Trophoblast cell (in vitro differentiated cells and primary cell): ENCODE measurements around the gene PPP1R1C.

Experiments used
- DNase-seq, 2 donors: peaks; one replicate each; pipeline ENCODE4 v3.0.0-alpha.2; 2016
- H2AFZ ChIP-seq: 2 replicates; pipeline ENCODE4 v1.6.1; 2013; ENCODE audit warnings: low read length, moderate library complexity, mild to moderate bottlenecking; ENCODE audit not compliant: insufficient read depth, poor library complexity
- H2AK5ac ChIP-seq: 2 replicates; pipeline ENCODE4 v1.6.1; 2013; ENCODE audit warnings: mild to moderate bottlenecking, low read length
- H2BK120ac ChIP-seq: 2 replicates; pipeline ENCODE4 v1.6.1; 2013; ENCODE audit warnings: low read length, mild to moderate bottlenecking, moderate library complexity; ENCODE audit not compliant: insufficient read depth, poor library complexity
- H2BK12ac ChIP-seq: 2 replicates; pipeline ENCODE4 v1.6.1; 2013; ENCODE audit warnings: mild to moderate bottlenecking, low read length, moderate library complexity
- H2BK5ac ChIP-seq: 2 replicates; pipeline ENCODE4 v1.6.1; 2013; ENCODE audit warnings: low read length, low read depth, moderate library complexity, mild to moderate bottlenecking; ENCODE audit not compliant: poor library complexity
- H3K14ac ChIP-seq: 2 replicates; pipeline ENCODE4 v1.6.1; 2013; ENCODE audit warnings: mild to moderate bottlenecking, low read length
- H3K18ac ChIP-seq: 2 replicates; pipeline ENCODE4 v1.6.1; 2013; ENCODE audit warnings: mild to moderate bottlenecking, low read length
- H3K23ac ChIP-seq: 2 replicates; pipeline ENCODE4 v1.6.1; 2013; ENCODE audit warnings: low read length
- H3K27ac ChIP-seq: 2 replicates; pipeline ENCODE4 v1.5.1; 2013; ENCODE audit warnings: low read depth, mild to moderate bottlenecking, inconsistent platforms, low read length, moderate library complexity
- H3K27me3 ChIP-seq: 2 replicates; pipeline ENCODE4 v1.6.1; 2013; ENCODE audit warnings: inconsistent platforms, mild to moderate bottlenecking, low read length, moderate library complexity; ENCODE audit not compliant: insufficient read depth
- H3K36me3 ChIP-seq, 2 experiments: 1 replicate in 1 of 2; 2 replicates in 1 of 2; pipeline ENCODE4 v1.6.1; 2013; ENCODE audit warnings: low read length in 2 of 2, mild to moderate bottlenecking in 2 of 2, moderate library complexity in 1 of 2; ENCODE audit not compliant: insufficient read depth in 2 of 2, control insufficient read depth in 1 of 2
- H3K4ac ChIP-seq: 2 replicates; pipeline ENCODE4 v1.6.1; 2013; ENCODE audit warnings: low read depth, mild to moderate bottlenecking, low read length, moderate library complexity
- H3K4me1 ChIP-seq, 2 experiments: 1 replicate in 1 of 2; 2 replicates in 1 of 2; pipeline ENCODE4 v1.6.1; 2013; ENCODE audit warnings: low read length in 2 of 2, mild to moderate bottlenecking in 2 of 2, moderate library complexity in 1 of 2; ENCODE audit not compliant: insufficient read depth in 2 of 2, control insufficient read depth in 1 of 2
- H3K4me2 ChIP-seq: 2 replicates; pipeline ENCODE4 v1.6.1; 2013; ENCODE audit warnings: inconsistent platforms, mild to moderate bottlenecking, low read length, moderate library complexity
- H3K4me3 ChIP-seq: 2 replicates; pipeline ENCODE4 v1.5.1; 2013; ENCODE audit warnings: mild to moderate bottlenecking, low read depth, low read length, inconsistent platforms
- H3K79me1 ChIP-seq: one replicate; pipeline ENCODE4 v1.6.1; 2013; ENCODE audit warnings: low read length
- H3K79me2 ChIP-seq: 2 replicates; pipeline ENCODE4 v1.6.1; 2013; ENCODE audit warnings: low read length, mild to moderate bottlenecking; ENCODE audit not compliant: control insufficient read depth, insufficient read depth, poor library complexity
- H3K9ac ChIP-seq: 2 replicates; pipeline ENCODE4 v1.6.1; 2013; ENCODE audit warnings: mild to moderate bottlenecking, low read length
- H3K9me3 ChIP-seq: 2 replicates; pipeline ENCODE4 v1.6.1; 2013; ENCODE audit warnings: low read depth, mild to moderate bottlenecking, control low read depth, inconsistent platforms, low read length; ENCODE audit not compliant: insufficient read depth
- H4K12ac ChIP-seq: 2 replicates; pipeline ENCODE4 v1.6.1; 2013; ENCODE audit warnings: low read depth, mild to moderate bottlenecking, low read length, moderate library complexity
- H4K8ac ChIP-seq: 2 replicates; pipeline ENCODE4 v1.6.1; 2013; ENCODE audit warnings: low read depth, mild to moderate bottlenecking, low read length, moderate library complexity
- H4K91ac ChIP-seq: one replicate; pipeline ENCODE4 v1.6.1; 2013; ENCODE audit warnings: low read depth, mild to moderate bottlenecking, low read length, moderate library complexity
- WGBS: extraction: QIAGEN DNeasy Blood & Tissue Kit; methylation state at CpG from one replicate; pipeline ENCODE4 v1.1.7; 2013; ENCODE audit warnings: missing lambda C conversion rate; ENCODE audit not compliant: insufficient read length, insufficient coverage; ENCODE audit errors: extremely low coverage; 5-methylcytosine and 5-hydroxymethylcytosine counted together

Gene PPP1R1C

GRCh38 chr2:182077023-182077422 is 91.4 kb downstream of the PPP1R1C start:
- Histone ChIP-seq H3K4me1 (no peaks in the 10 kb centered on the region), H3K9ac (no peak overlapping the region), H3K18ac (no peak overlapping the region), H2BK5ac (no peak overlapping the region), H4K91ac (no peak overlapping the region), H3K14ac (no peak overlapping the region), H3K27me3 (no peaks in the 10 kb centered on the region), H4K12ac (no peak overlapping the region), H3K23ac (no peak overlapping the region), H3K4ac (no peak overlapping the region), H3K27ac (no peak overlapping the region), H2BK12ac (no peak overlapping the region), H3K4me2 (no peak overlapping the region), H3K36me3 (no peaks in the 10 kb centered on the region), H3K4me3 (no peak overlapping the region), H3K79me2 (no peaks in the 10 kb centered on the region), H2BK120ac (no peak overlapping the region), H2AK5ac (no peak overlapping the region), H3K79me1 (peaks cover 1% of the 10 kb centered on the region), H4K8ac (no peak overlapping the region), H2AFZ (no peak overlapping the region), H3K9me3 (no peaks in the 10 kb centered on the region)
- WGBS: no CpG with 5 or more reads among the region's 5 CpGs
- DNase-seq: no peak

- DNase-seq: peak; percentile 54 to 91
- Histone ChIP-seq H3K36me3 (no peaks in the 10 kb centered on the region), H4K91ac (no peak overlapping the region), H4K12ac (no peak overlapping the region), H2BK12ac (no peak overlapping the region), H2AFZ (no peak overlapping the region), H3K79me2 (no peaks in the 10 kb centered on the region), H3K27ac (no peak overlapping the region), H3K27me3 (no peaks in the 10 kb centered on the region), H4K8ac (no peak overlapping the region), H3K9me3 (no peaks in the 10 kb centered on the region), H3K4me2 (no peak overlapping the region), H3K23ac (no peak overlapping the region), H2BK120ac (no peak overlapping the region), H3K14ac (no peak overlapping the region), H3K4me3 (no peak overlapping the region), H2AK5ac (no peak overlapping the region), H3K4ac (no peak overlapping the region), H3K79me1 (peaks cover 1% of the 10 kb centered on the region), H3K4me1 (no peaks in the 10 kb centered on the region), H3K18ac (no peak overlapping the region), H2BK5ac (no peak overlapping the region), H3K9ac (no peak overlapping the region)
- no CpG with 5 or more reads among the region's 11 CpGs for WGBS
These were observed 91.9 kb downstream of the PPP1R1C start for GRCh38 chr2:182077448-182078142.

- H3K18ac ChIP-seq: no peak overlapping the region
- H3K14ac ChIP-seq: no peak overlapping the region
- H3K4me1 ChIP-seq: no peaks in the 10 kb centered on the region
- H4K12ac ChIP-seq: no peak overlapping the region
- H3K4ac ChIP-seq: no peak overlapping the region
- no CpG with 5 or more reads among the region's 3 CpGs for WGBS
- H3K27me3 ChIP-seq: no peaks in the 10 kb centered on the region
- H2BK120ac ChIP-seq: no peak overlapping the region
- no peak overlapping the region for H3K23ac ChIP-seq
- H4K91ac ChIP-seq: no peak overlapping the region
- H3K27ac ChIP-seq: no peak overlapping the region
- H3K4me3 ChIP-seq: no peak overlapping the region
- no peak overlapping the region for H3K9ac ChIP-seq
- H3K36me3 ChIP-seq: no peaks in the 10 kb centered on the region
- no peak overlapping the region for H2BK12ac ChIP-seq
- H2BK5ac ChIP-seq: no peak overlapping the region
- no peak overlapping the region for H4K8ac ChIP-seq
- H3K79me2 ChIP-seq: no peaks in the 10 kb centered on the region
- H2AFZ ChIP-seq: no peak overlapping the region
- DNase-seq: no peak
- no peak overlapping the region for H2AK5ac ChIP-seq
- no peaks in the 10 kb centered on the region for H3K79me1 ChIP-seq
- no peak overlapping the region for H3K4me2 ChIP-seq
- no peaks in the 10 kb centered on the region for H3K9me3 ChIP-seq
These were observed 93.4 kb downstream of the PPP1R1C start for GRCh38 chr2:182078988-182079602.

GRCh38 chr2:182080493-182080892 is 94.8 kb downstream of the PPP1R1C start:
- Histone ChIP-seq H3K4me3 (no peak overlapping the region), H3K4me1 (no peaks in the 10 kb centered on the region), H2BK5ac (no peak overlapping the region), H2AK5ac (no peak overlapping the region), H4K8ac (no peak overlapping the region), H2BK120ac (no peak overlapping the region), H3K36me3 (no peaks in the 10 kb centered on the region), H2AFZ (no peak overlapping the region), H3K18ac (no peak overlapping the region), H3K79me2 (no peaks in the 10 kb centered on the region), H3K27ac (no peak overlapping the region), H3K23ac (no peak overlapping the region), H3K79me1 (no peaks in the 10 kb centered on the region), H3K4ac (no peak overlapping the region), H4K91ac (no peak overlapping the region), H3K9me3 (no peaks in the 10 kb centered on the region), H2BK12ac (no peak overlapping the region), H3K9ac (no peak overlapping the region), H3K14ac (no peak overlapping the region), H4K12ac (no peak overlapping the region), H3K4me2 (no peak overlapping the region), H3K27me3 (no peaks in the 10 kb centered on the region)
- WGBS: 100% methylated on average over 1 of the region's 2 CpGs
- no peak for DNase-seq
